Right hindlimb (tissue), 1 donor: ENCODE data around the gene TBC1D2B.

ENCODE experiments used
- DNase-seq: peaks from one replicate; pipeline ENCODE4 v3.0.0-alpha.2; 2018

Gene TBC1D2B

GRCh38 chr15:78024519-78024870, 53.0 kb downstream of the TBC1D2B start:
- DNase-seq, result no peak

GRCh38 chr15:78023865-78024518, 53.5 kb downstream of the TBC1D2B start:
- peak; percentile 90 for DNase-seq

DNA sequence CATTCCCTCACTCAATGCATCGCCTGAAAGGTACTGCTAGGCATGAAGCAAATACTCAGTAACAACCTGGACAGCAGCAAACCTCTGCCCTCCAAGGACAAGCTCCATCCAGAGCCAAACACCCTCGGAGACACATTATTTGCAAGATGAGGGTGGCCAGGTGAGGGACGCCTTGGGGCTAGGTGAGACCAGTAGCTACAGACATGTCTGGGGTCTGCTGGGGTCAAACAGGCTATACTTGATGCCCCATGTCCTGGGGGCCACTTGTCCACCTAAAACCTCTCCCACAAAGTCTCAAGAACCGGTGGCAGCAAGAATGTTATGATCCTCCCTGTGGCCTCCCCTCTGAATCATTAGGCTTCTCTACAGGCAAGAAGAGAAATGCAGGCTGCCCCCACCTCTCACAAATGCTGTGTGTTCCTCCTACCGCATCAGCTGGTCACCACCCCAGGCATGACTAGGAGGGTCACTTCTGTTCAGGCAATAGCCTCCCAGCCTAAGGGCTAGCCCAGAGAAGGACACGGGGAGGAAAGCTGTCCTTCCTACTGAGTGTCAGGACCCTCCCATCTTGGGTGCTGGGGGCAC, 54.3 kb downstream of the TBC1D2B start:
- no peak for DNase-seq

DNA sequence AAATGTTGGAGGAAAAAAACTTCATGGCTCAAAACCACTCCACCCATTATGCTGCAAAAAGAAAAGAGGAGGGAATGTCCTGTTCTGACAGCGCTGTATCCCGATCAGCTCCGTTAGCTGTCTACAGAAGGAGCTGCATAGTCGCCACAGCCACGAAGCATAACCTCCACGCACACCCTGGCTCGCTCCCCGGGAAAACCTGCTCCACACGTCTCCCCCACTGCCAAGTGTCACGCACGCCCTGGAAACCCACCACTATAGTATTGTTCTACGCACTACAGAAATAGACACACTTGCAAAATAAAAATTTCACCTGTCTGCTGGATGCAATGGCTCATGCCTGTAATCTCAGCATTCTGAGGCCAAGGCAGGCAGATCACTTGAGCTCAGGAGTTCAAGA, 55.8 kb downstream of the TBC1D2B start:
- no peak for DNase-seq

GRCh38 chr15:78020007-78020406, 57.5 kb downstream of the TBC1D2B start:
- DNase-seq, result no peak

GRCh38 chr15:78018946-78019644, 58.4 kb downstream of the TBC1D2B start:
- no peak for DNase-seq

DNA sequence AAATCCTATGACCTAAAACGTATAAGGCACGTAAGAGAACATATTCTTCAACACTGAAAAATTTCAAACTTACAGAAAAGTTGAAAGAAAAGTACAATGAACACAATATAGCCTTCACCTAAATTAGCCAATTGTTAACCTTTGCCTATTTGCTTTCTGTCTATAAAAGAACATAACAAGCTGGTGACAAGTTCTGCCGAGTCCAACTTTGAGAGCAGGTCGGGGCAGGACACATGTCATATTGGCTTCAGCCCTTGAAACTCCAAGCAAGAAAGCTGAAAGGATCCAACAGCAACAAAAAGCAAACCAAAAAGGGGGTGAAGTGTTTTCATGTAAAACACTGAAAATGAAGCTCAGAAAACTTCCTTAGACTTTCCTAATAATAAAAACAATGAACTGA, 59.1 kb downstream of the TBC1D2B start:
- no peak for DNase-seq

DNA sequence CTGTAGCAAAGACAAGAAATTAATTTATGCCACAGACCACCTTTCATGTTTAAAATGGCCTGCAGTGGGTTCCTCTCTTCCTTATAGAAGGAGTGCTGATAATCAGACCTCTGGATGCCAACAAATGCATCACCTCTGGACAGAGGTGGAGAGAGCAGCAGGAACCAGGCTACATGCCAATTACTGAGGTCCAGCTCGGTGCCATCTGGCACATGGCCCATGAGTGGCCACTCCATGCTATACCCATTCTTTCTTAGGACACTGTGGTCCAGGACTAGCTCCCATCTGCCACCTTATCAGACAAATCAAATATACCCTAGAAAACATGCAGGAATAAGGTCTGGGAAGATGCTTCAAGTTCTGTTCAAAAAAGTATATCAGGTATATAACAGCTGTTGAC, 60.7 kb downstream of the TBC1D2B start:
- DNase-seq, result no peak

DNA sequence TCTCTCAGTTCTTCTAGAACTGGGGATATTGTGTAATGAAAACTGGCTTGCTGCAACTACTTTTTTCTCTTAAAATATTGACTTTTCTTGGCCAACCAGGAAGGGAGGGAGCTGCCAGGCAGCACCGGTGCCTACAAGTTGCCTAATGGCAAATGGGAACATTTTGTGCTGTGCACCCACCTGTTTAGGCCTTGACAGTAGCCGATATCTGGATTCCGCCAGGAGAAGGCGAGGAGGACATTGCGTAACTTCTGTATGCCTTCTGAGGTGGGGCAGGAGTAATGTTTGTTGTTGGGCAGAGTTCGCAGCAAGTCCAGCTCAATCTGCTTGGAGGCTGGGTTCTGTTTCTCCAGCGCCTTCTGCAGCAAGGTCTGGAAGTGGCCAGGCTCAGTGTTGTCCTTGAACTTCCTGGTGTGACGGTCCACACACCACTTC, 64.9 kb downstream of the TBC1D2B start:
- no peak for DNase-seq

DNA sequence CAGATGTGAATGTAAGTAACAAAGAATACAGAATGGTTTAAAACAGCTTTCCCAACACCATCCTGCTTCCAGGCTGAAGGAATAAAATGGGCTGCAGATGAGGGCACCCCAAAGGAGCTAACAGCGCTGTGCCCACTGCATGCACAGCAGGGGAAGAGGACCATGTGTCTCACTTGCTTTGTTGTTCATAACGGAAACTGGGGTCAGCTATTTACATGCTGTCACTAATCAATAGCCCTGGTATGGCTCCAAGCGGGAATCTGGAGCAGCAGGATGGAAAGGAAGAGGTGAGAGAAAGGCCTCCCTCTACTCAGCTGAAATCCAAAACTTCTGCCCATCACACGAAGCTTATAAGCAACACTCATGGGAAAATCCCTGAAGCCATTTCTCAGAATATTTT, 67.4 kb downstream of the TBC1D2B start:
- DNase-seq, result no peak

- peak; percentile 66 for DNase-seq
These were observed 69.3 kb downstream of the TBC1D2B start for GRCh38 chr15:78007964-78008886.

DNA sequence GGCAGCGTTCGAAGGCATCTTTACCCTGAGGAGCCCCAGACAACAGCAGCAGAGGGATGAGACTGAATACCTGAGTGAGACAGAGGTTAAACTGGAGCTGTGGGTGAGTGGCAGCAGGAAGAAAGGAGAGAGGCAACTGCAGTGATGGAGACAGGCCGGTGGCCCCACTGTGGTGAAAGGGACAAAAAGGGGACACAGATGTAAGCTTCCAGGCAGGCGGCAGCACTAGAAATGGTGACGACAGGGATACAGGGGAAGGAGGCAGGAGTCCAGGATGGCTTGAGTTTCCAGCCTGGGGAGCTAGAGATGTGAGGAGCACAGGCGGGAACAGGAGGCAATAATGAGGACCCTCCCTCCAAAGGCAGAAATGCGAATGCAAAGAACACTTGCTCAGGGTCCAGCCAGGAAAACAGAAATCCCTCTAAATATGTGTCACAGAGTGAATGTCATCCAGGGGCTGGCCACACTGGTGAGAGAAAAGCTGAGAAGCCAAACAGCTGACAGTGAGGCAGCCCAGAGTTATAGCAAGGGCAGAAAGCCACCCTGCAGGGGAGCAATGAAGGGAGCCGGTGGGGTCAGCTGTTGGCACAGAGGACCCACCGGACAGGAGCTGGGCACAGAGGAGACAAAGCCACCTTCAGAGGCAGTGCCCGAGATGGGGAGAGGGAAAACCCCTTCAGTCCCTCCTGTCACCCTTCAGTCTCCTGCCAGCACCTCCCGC, 70.1 kb downstream of the TBC1D2B start:
- no peak for DNase-seq

- no peak for DNase-seq
These were observed 70.8 kb downstream of the TBC1D2B start for GRCh38 chr15:78006567-78007205.

DNA sequence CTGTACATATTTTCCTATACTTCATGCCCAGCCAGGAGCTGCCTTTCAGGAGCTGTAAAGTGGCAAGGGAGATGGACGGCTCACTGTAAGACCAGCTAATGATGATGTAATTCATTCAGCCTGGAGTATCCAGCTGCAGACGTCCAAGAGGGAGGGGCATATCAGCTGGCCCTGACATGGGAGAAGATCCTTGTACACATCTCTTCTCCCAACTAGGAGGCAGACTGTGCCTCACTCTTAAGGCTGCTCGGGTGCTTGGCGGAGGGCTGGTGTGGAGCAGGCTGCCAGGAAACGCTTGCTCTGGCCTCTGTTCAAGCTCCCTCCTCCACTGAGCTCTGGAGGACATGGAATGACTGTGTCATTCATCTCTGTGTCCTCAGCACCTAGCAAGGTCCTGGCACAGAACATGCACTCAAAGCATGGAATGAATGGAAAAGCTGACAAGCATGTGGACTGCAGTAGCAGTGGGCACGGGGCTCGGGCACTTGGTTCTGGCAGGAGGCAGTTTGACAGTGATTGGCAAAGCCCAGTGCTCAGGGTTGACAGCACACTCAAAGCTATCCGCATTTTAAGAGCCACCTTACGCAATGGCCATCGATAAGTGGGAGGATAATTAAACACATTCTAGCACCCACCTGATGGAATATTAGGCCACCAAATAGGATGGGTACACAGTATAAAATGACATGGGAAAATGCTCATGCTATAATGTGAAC, 72.4 kb downstream of the TBC1D2B start:
- peak; percentile 91 for DNase-seq

- DNase-seq, result no peak
These were observed 73.2 kb downstream of the TBC1D2B start for GRCh38 chr15:78004222-78004727.

- no peak for DNase-seq
These were observed 73.9 kb downstream of the TBC1D2B start for GRCh38 chr15:78003539-78004008.

DNA sequence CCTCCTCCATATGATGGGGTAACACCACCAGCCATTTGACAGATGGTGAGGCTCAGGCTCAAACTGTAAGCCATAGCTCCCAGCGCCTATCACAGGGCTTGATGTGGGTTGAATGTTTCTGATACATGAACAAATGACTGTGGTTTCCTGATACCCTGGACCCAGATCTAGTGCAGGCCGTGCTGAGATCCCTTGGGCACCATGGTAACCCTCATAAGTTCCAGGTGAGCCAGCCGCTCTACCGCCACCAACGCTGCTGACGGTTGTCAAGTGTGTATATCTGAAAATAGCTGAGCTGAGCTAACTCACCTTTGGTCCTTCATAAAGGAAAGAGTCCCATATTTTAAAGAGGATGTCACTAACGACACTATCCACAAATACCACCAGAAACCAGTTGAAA, 74.5 kb downstream of the TBC1D2B start:
- DNase-seq, result no peak

- no peak for DNase-seq
These were observed 75.9 kb downstream of the TBC1D2B start for GRCh38 chr15:78001656-78002055.

- no peak for DNase-seq
These were observed 76.6 kb downstream of the TBC1D2B start for GRCh38 chr15:78000927-78001249.

- DNase-seq, result peak; percentile 81
These were observed 77.2 kb downstream of the TBC1D2B start for GRCh38 chr15:78000091-78000926.
